ENCODE data around the gene GUCD1. TPM values are rescaled to one million over a fixed set of nuclear protein-coding genes. Genes with fewer than 3 reads are reported as not detected.

The GUCD1 gene
- total RNA-seq, 1 experiment from 2014 or later: 87.4 TPM

DNA sequence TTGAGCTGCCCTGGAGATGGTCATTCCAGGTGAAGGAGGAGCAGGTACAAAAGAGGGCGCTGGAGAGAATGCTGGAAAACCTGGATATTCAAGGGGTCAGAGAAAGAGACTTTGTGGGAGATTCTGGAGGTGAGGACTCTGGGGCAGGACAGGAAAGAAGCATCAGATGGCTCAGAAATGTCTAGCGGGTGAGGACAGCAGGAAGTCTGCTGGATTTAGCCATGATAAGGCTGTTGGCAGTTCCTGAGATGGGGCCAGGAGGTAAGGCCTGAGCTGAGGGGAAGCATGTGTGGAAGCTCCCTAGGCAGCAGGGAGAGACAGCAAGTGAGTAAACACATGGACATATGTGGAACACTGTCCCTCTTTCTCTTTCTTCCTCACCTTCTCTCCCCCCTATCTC, 58.3 kb downstream of the GUCD1 start:
- no peak overlapping the region for H3K9ac ChIP-seq (ENCODE audit: extremely low read depth, insufficient read length, low read length)
- no peaks in the 10 kb centered on the region for H3K79me2 ChIP-seq (ENCODE audit: insufficient read depth, low read length)
- no peak overlapping the region for H3K27ac ChIP-seq (ENCODE audit: insufficient read length, low read depth, low read length)
- no peak overlapping the region for H3K4ac ChIP-seq (ENCODE audit: low read depth, low read length)
- peaks cover 7% of the 10 kb centered on the region for H3K23me2 ChIP-seq (ENCODE audit: insufficient read length, low read depth, low read length, poor library complexity, severe bottlenecking)
- H3K18ac ChIP-seq (ENCODE audit: insufficient read length, low read depth, low read length): no peak overlapping the region
- H4K8ac ChIP-seq (replicated peaks; ENCODE audit: insufficient read length, low read depth, low read length): no peak overlapping the region
- no CpG with 5 or more reads among the region's 2 CpGs for WGBS (ENCODE audit: extremely low coverage, insufficient read length, low lambda C conversion rate)
- no peak overlapping the region for H2AFZ ChIP-seq (ENCODE audit: low read length)
- no peaks in the 10 kb centered on the region for H4K20me1 ChIP-seq (ENCODE audit: control insufficient read depth, insufficient read depth, insufficient read length)
- Mint-ChIP-seq H3K27me3 (ENCODE audit: low read depth) (peaks cover 75% of the 10 kb centered on the region), H3K36me3 (ENCODE audit: insufficient read depth in 1 of 3, low read depth in 3 of 3) (0 out of 7 replicates have a peak, but pooled peaks cover 0 to 4% (median 0%) of the 10 kb centered on the region in 3 experiments), H3K4me3 (no peak overlapping the region), H3K4me1 (peaks cover 15 to 21% of the 10 kb centered on the region in 2 experiments), H3K9me3 (peaks cover 0 to 6% of the 10 kb centered on the region in 2 experiments; a peak in 2 of 5 replicates), H3K27ac (no peak overlapping the region)
- H3K4me1 ChIP-seq (ENCODE audit: insufficient read depth, low read length): no peaks in the 10 kb centered on the region
- H3K56ac ChIP-seq (ENCODE audit: insufficient read length, low read depth, low read length): no peak overlapping the region
- no peak overlapping the region for H3K23ac ChIP-seq (ENCODE audit: insufficient read length, low read depth, low read length)
- no peak overlapping the region for H2BK12ac ChIP-seq (ENCODE audit: insufficient read length, low read depth, low read length)
- no peak overlapping the region for H2BK15ac ChIP-seq (ENCODE audit: low read depth, low read length)
- no peak overlapping the region for H2BK5ac ChIP-seq (ENCODE audit: insufficient read length, low read length)
- no peak overlapping the region for H3T11ph ChIP-seq (ENCODE audit: low read length)
- DNase-seq: no peak
- H2BK120ac ChIP-seq (ENCODE audit: low read depth, low read length, poor library complexity, severe bottlenecking): no peak overlapping the region
- H3K79me1 ChIP-seq (ENCODE audit: insufficient read depth, low read depth, low read length, poor library complexity, severe bottlenecking): no peaks in the 10 kb centered on the region
- H4K91ac ChIP-seq (ENCODE audit: insufficient read length, low read depth, low read length): no peak overlapping the region
- no peaks in the 10 kb centered on the region for H3K9me3 ChIP-seq (ENCODE audit: control insufficient read depth, low read depth, low read length)
- H3K27me3 ChIP-seq (ENCODE audit: insufficient read depth, low read length): peaks cover 27% of the 10 kb centered on the region; the same call in 1 of the 2 replicates
- no peak overlapping the region for H3K14ac ChIP-seq (ENCODE audit: insufficient read depth, low read length)
- H3K4me2 ChIP-seq (ENCODE audit: insufficient read depth, insufficient read length, low read length): no peak overlapping the region
- H2BK20ac ChIP-seq (ENCODE audit: low read depth, low read length, poor library complexity, severe bottlenecking): no peak overlapping the region
- no peak overlapping the region for H4K5ac ChIP-seq (ENCODE audit: insufficient read length, low read depth, low read length)
- H2AK5ac ChIP-seq (ENCODE audit: insufficient read length, low read length): no peak overlapping the region
- TF ChIP-seq, protein P1, sequence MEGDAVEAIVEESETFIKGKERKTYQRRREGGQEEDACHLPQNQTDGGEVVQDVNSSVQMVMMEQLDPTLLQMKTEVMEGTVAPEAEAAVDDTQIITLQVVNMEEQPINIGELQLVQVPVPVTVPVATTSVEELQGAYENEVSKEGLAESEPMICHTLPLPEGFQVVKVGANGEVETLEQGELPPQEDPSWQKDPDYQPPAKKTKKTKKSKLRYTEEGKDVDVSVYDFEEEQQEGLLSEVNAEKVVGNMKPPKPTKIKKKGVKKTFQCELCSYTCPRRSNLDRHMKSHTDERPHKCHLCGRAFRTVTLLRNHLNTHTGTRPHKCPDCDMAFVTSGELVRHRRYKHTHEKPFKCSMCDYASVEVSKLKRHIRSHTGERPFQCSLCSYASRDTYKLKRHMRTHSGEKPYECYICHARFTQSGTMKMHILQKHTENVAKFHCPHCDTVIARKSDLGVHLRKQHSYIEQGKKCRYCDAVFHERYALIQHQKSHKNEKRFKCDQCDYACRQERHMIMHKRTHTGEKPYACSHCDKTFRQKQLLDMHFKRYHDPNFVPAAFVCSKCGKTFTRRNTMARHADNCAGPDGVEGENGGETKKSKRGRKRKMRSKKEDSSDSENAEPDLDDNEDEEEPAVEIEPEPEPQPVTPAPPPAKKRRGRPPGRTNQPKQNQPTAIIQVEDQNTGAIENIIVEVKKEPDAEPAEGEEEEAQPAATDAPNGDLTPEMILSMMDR (conservative IDR thresholded peaks at IDR 0.05): no peak
